Ascending aorta (tissue), 2 donors: ENCODE data around the gene SLC6A11. TPM values are rescaled to one million over a fixed set of nuclear protein-coding genes. Genes with fewer than 3 reads are reported as not detected.

ENCODE experiments used
- DNase-seq, 2 donors: peaks; one replicate each; pipeline ENCODE4 v3.0.0-alpha.2; 2019; ENCODE audit warnings: low spot score in 2 of 2
- H3K27ac ChIP-seq, 2 donors: fragments of 200-600 bp; sonication (generic); one replicate each; pipeline ENCODE4 v1.5.1; 2016 to 2017; ENCODE audit warnings: mild to moderate bottlenecking in 1 of 2
- H3K27me3 ChIP-seq: fragments of 200-600 bp; sonication (generic); one replicate; pipeline ENCODE4 v1.5.1; 2017
- H3K36me3 ChIP-seq, 2 donors: fragments of 200-600 bp; sonication (generic); one replicate each; pipeline ENCODE4 v1.5.1; 2016
- H3K4me1 ChIP-seq, 2 donors: fragments of 200-600 bp; sonication (generic); one replicate each; pipeline ENCODE4 v1.5.1; 2016 to 2017; ENCODE audit warnings: mild to moderate bottlenecking in 1 of 2
- H3K4me3 ChIP-seq, 2 donors: fragments of 200-600 bp; sonication (generic); one replicate each; pipeline ENCODE4 v1.5.1; 2016 to 2017; ENCODE audit warnings: mild to moderate bottlenecking in 1 of 2
- H3K9me3 ChIP-seq, 2 donors: fragments of 200-600 bp; sonication (generic); one replicate each; pipeline ENCODE4 v1.5.1; 2016
- CTCF ChIP-seq, 3 experiments: fragments of 200-600 bp in 2 of 3; fragments of 450-650 bp in 1 of 3; sonication (generic) in 2 of 3; IDR thresholded peaks; one replicate each; pipeline ENCODE4 v1.5.1; 2016 to 2019; ENCODE audit warnings: antibody characterized with exemption in 3 of 3, mild to moderate bottlenecking in 1 of 3, moderate library complexity in 1 of 3
- intact Hi-C: fragments of 100-400 bp; cut with DNase I; formaldehyde crosslinking; loops from one replicate; pipeline ENCODE4 v1.15.1; 2023
- total RNA-seq: library from RNA; depleted of rRNA; stranded (reverse); fragments of >200 nt; gene quantifications from one replicate; pipeline ENCODE4 v1.1.0, GENCODE V29; 2016

Gene SLC6A11
- total RNA-seq, 1 donor from 2014 or later, result not detected

- Histone ChIP-seq H3K27me3 (no peaks in the 10 kb centered on the region), H3K27ac (no peak overlapping the region), H3K9me3 (no peaks in the 10 kb centered on the region), H3K4me3 (no peak overlapping the region), H3K36me3 (no peaks in the 10 kb centered on the region), H3K4me1 (no peaks in the 10 kb centered on the region)
- TF ChIP-seq CTCF (IDR thresholded peaks at IDR 0.05), result no peak
- intact Hi-C loops, result no loop called here
- DNase-seq, result no peak
Observed at GRCh38 chr3:10792208-10792607, 23.8 kb upstream of the SLC6A11 start.

GRCh38 chr3:10798600-10799367 is 17.2 kb upstream of the SLC6A11 start:
- Histone ChIP-seq H3K27me3 (no peaks in the 10 kb centered on the region), H3K36me3 (no peaks in the 10 kb centered on the region), H3K9me3 (no peaks in the 10 kb centered on the region), H3K4me1 (no peaks in the 10 kb centered on the region), H3K4me3 (no peak overlapping the region), H3K27ac (no peak overlapping the region)
- intact Hi-C loops, result no loop called here
- TF ChIP-seq CTCF (IDR thresholded peaks at IDR 0.05), result no peak
- no peak for DNase-seq

DNA sequence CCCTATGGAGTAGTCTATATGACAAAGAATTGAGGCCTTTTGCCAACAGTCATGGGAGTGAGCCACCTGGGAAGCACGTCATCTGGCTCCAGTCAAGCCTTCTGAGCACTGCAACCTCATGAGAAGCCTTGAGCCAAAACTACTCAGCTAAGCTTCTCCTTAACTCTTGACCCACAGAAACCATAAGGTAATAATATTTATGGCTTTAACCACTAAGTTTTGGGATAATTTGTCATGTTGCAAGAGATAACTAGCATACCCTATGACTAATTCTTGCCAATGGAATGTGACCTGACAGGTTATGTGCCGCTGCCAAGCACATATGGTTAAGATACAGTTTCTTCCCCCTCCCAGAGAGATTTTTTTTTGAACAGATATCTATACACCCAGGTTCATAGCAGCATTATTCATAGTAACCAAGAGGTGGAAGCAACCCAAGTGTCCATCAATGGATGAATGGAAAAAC is 11.8 kb upstream of the SLC6A11 start:
- H3K4me1 ChIP-seq, result no peaks in the 10 kb centered on the region
- no peak overlapping the region for H3K4me3 ChIP-seq
- no peak for DNase-seq
- TF ChIP-seq CTCF (IDR thresholded peaks at IDR 0.05), result no peak
- no peaks in the 10 kb centered on the region for H3K9me3 ChIP-seq
- intact Hi-C loops, result no loop called here
- H3K27ac ChIP-seq, result no peak overlapping the region
- no peaks in the 10 kb centered on the region for H3K27me3 ChIP-seq
- H3K36me3 ChIP-seq, result no peaks in the 10 kb centered on the region

- DNase-seq, result no peak
- H3K27me3 ChIP-seq, result no peaks in the 10 kb centered on the region
- H3K9me3 ChIP-seq, result no peaks in the 10 kb centered on the region
- no peaks in the 10 kb centered on the region for H3K36me3 ChIP-seq
- TF ChIP-seq CTCF (IDR thresholded peaks at IDR 0.05), result no peak
- H3K4me1 ChIP-seq, result no peaks in the 10 kb centered on the region
- H3K27ac ChIP-seq, result no peak overlapping the region
- intact Hi-C loops, result no loop called here
- no peak overlapping the region for H3K4me3 ChIP-seq
Observed at GRCh38 chr3:10806006-10806405, 10.0 kb upstream of the SLC6A11 start.

GRCh38 chr3:10808130-10808735 is 7.8 kb upstream of the SLC6A11 start:
- no peak overlapping the region for H3K27ac ChIP-seq
- no peak overlapping the region for H3K4me3 ChIP-seq
- no peaks in the 10 kb centered on the region for H3K4me1 ChIP-seq
- H3K36me3 ChIP-seq, result no peaks in the 10 kb centered on the region
- H3K9me3 ChIP-seq, result no peaks in the 10 kb centered on the region
- no peak for TF ChIP-seq CTCF (IDR thresholded peaks at IDR 0.05)
- DNase-seq, result no peak
- no peaks in the 10 kb centered on the region for H3K27me3 ChIP-seq
- intact Hi-C loops, result no loop called here
